HEK293 (cell line): ENCODE measurements around the gene KAT5.

Experiments
- CTCF ChIA-PET: fragments of 350-600 bp; formaldehyde crosslinking; extraction: SDS; loops from one replicate; lab custom pipeline; 2021; ENCODE audit warnings: antibody characterized with exemption; lab: Yijun Ruan, JAX
- POLR2A ChIA-PET: fragments of 300-600 bp; formaldehyde crosslinking; extraction: SDS; loops from one replicate; lab custom pipeline; 2020; ENCODE audit warnings: antibody characterized with exemption, inconsistent platforms; lab: Yijun Ruan, JAX
- H3K27ac ChIP-seq: fragments of 200-500 bp; sonication (Bioruptor generic); 2 replicates; pipeline ENCODE4 v1.5.1; 2014; ENCODE audit warnings: low read depth, low read length, control low read depth, inconsistent platforms; ENCODE audit errors: extremely low read depth
- H3K36me3 ChIP-seq, 2 experiments: fragments of 200-500 bp in 1 of 2; sonication (Bioruptor generic) in 1 of 2; 1 replicate in 1 of 2; 2 replicates in 1 of 2; pipeline ENCODE4 v1.5.1; 2014 to 2017; ENCODE audit warnings: inconsistent platforms in 2 of 2, low read length in 2 of 2; ENCODE audit not compliant: control insufficient read depth in 2 of 2, insufficient read depth in 1 of 2
- H3K4me1 ChIP-seq: fragments of 200-500 bp; sonication (Bioruptor generic); 2 replicates; pipeline ENCODE4 v1.5.1; 2014; ENCODE audit warnings: mild to moderate bottlenecking, low read length, inconsistent platforms; ENCODE audit not compliant: control insufficient read depth, insufficient read depth
- H3K4me3 ChIP-seq: 2 replicates; pipeline ENCODE4 v1.5.1; 2011; ENCODE audit warnings: low read depth, mild to moderate bottlenecking, control low read depth, low read length, moderate library complexity
- H3K9me3 ChIP-seq: fragments of 200-500 bp; sonication (Bioruptor generic); 2 replicates; pipeline ENCODE4 v1.5.1; 2014; ENCODE audit warnings: low read depth, low read length, inconsistent platforms; ENCODE audit not compliant: control insufficient read depth, insufficient read depth
- AEBP2 ChIP-seq: fragments of 450-650 bp; formaldehyde crosslinking; IDR thresholded peaks from 2 replicates; pipeline ENCODE4 v1.5.1; 2016; ENCODE audit warnings: missing biosample characterization, missing genetic modification characterization, borderline replicate concordance
- BCL6B ChIP-seq: fragments of 450-650 bp; formaldehyde crosslinking; IDR thresholded peaks from 2 replicates; pipeline ENCODE4 v1.5.1; 2017; ENCODE audit warnings: missing biosample characterization, missing genetic modification characterization
- GLI4 ChIP-seq: fragments of 450-650 bp; formaldehyde crosslinking; IDR thresholded peaks from 2 replicates; pipeline ENCODE4 v1.5.1; 2016; ENCODE audit warnings: missing biosample characterization, missing genetic modification characterization
- GLIS1 ChIP-seq: fragments of 450-650 bp; formaldehyde crosslinking; IDR thresholded peaks from 2 replicates; pipeline ENCODE4 v1.5.1; 2016; ENCODE audit warnings: missing biosample characterization, missing genetic modification characterization
- KLF1 ChIP-seq: fragments of 450-650 bp; formaldehyde crosslinking; IDR thresholded peaks from 2 replicates; pipeline ENCODE4 v1.5.1; 2016; ENCODE audit warnings: missing biosample characterization, missing genetic modification characterization
- KLF10 ChIP-seq: fragments of 450-650 bp; IDR thresholded peaks from 2 replicates; pipeline ENCODE4 v1.5.1; 2018; ENCODE audit warnings: missing biosample characterization, mild to moderate bottlenecking, missing genetic modification characterization
- PRDM10 ChIP-seq: fragments of 450-650 bp; formaldehyde crosslinking; IDR thresholded peaks from 2 replicates; pipeline ENCODE4 v1.5.1; 2016; ENCODE audit warnings: missing biosample characterization, missing genetic modification characterization
- PRDM6 ChIP-seq: fragments of 450-650 bp; formaldehyde crosslinking; IDR thresholded peaks from 2 replicates; pipeline ENCODE4 v1.5.1; 2017; ENCODE audit warnings: missing biosample characterization, missing genetic modification characterization
- SP7 ChIP-seq: fragments of 450-650 bp; formaldehyde crosslinking; IDR thresholded peaks from 2 replicates; pipeline ENCODE4 v1.5.1; 2016; ENCODE audit warnings: missing biosample characterization, missing genetic modification characterization
- ZBTB20 ChIP-seq: fragments of 450-650 bp; formaldehyde crosslinking; IDR thresholded peaks from 2 replicates; pipeline ENCODE4 v1.5.1; 2016; ENCODE audit warnings: missing biosample characterization, missing genetic modification characterization
- ZBTB6 ChIP-seq: fragments of 450-650 bp; formaldehyde crosslinking; IDR thresholded peaks from 2 replicates; pipeline ENCODE4 v1.5.1; 2017; ENCODE audit warnings: missing biosample characterization, missing genetic modification characterization
- ZFHX2 ChIP-seq: fragments of 450-650 bp; formaldehyde crosslinking; conservative IDR thresholded peaks from 2 replicates; pipeline ENCODE4 v1.5.1; 2016; ENCODE audit warnings: missing biosample characterization, missing genetic modification characterization
- ZFP3 ChIP-seq: fragments of 450-650 bp; formaldehyde crosslinking; IDR thresholded peaks from 2 replicates; pipeline ENCODE4 v1.5.1; 2016; ENCODE audit warnings: low read depth, missing biosample characterization, missing genetic modification characterization
- ZNF132 ChIP-seq: fragments of 450-650 bp; formaldehyde crosslinking; IDR thresholded peaks from 2 replicates; pipeline ENCODE4 v1.5.1; 2017; ENCODE audit warnings: missing biosample characterization, missing genetic modification characterization, borderline replicate concordance
- ZNF140 ChIP-seq: fragments of 450-650 bp; formaldehyde crosslinking; IDR thresholded peaks from 2 replicates; pipeline ENCODE4 v1.5.1; 2016; ENCODE audit warnings: missing biosample characterization, missing genetic modification characterization
- ZNF366 ChIP-seq: fragments of 450-650 bp; formaldehyde crosslinking; conservative IDR thresholded peaks from 2 replicates; pipeline ENCODE4 v1.5.1; 2016; ENCODE audit warnings: missing biosample characterization, missing genetic modification characterization
- ZNF513 ChIP-seq: fragments of 450-650 bp; IDR thresholded peaks from 2 replicates; pipeline ENCODE4 v1.5.1; 2018; ENCODE audit warnings: missing biosample characterization, missing genetic modification characterization
- ZNF596 ChIP-seq: fragments of 450-650 bp; IDR thresholded peaks from 2 replicates; pipeline ENCODE4 v1.5.0; 2018; ENCODE audit warnings: missing biosample characterization, mild to moderate bottlenecking, missing genetic modification characterization, moderate library complexity
- ZNF623 ChIP-seq: fragments of 450-650 bp; formaldehyde crosslinking; IDR thresholded peaks from 2 replicates; pipeline ENCODE4 v1.5.1; 2016; ENCODE audit warnings: missing biosample characterization, missing genetic modification characterization
- ZNF777 ChIP-seq: fragments of 450-650 bp; formaldehyde crosslinking; IDR thresholded peaks from 2 replicates; pipeline ENCODE4 v1.5.1; 2017; ENCODE audit warnings: missing biosample characterization, missing genetic modification characterization, borderline replicate concordance
- ZSCAN23 ChIP-seq: fragments of 450-650 bp; formaldehyde crosslinking; IDR thresholded peaks from 2 replicates; pipeline ENCODE4 v1.5.1; 2016; ENCODE audit warnings: missing biosample characterization, missing genetic modification characterization

The KAT5 gene

GRCh38 chr11:65695459-65696241 is 16.4 kb upstream of the KAT5 start:
- Histone ChIP-seq H3K9me3 (no peaks in the 10 kb centered on the region), H3K4me3 (no peak overlapping the region), H3K27ac (no peak overlapping the region), H3K36me3 (no peaks in the 10 kb centered on the region), H3K4me1 (no peaks in the 10 kb centered on the region)
- ChIA-PET CTCF (interaction anchor here (0.5 to 3.9 kb wide), 3 partner anchors 10 to 420 kb away, joined by 3 to 34 read pairs (median 3); no protein-coding TSS in a partner anchor), POLR2A (interaction anchor here (0.7 kb wide), 1 partner anchor 57 kb away, joined by 3 read pairs; no protein-coding TSS in a partner anchor)
- TF ChIP-seq ZBTB20 (tag by site-specific recombination) (0 out of 2 replicates have a peak, but pooled peaks have one; percentile 19), AEBP2 (tag by site-specific recombination) (no peak), GLI4 (tag by site-specific recombination) (no peak), KLF1 (tag by site-specific recombination) (0 out of 2 replicates have a peak, but pooled peaks have one; percentile 14), SP7 (tag by site-specific recombination) (peak; percentile 76), PRDM10 (tag by site-specific recombination) (peak; percentile 75), BCL6B (tag by site-specific recombination) (no peak), ZSCAN23 (tag by site-specific recombination) (no peak), ZNF366 (no peak), ZFHX2 (peak; percentile 30; the same call in 1 of the 2 replicates), ZNF777 (tag by site-specific recombination) (no peak), ZFP3 (tag by site-specific recombination) (no peak), ZBTB6 (tag by site-specific recombination) (no peak)

- ChIA-PET POLR2A (interaction anchor here (0.5 to 0.8 kb wide), 3 partner anchors 17 to 23 kb away, joined by 3 to 6 read pairs (median 5); partner anchors contain the start of gene RNASEH2C), CTCF (interaction anchor here (0.6 to 3.9 kb wide), 2 partner anchors 8 to 59 kb away, joined by 4 to 34 read pairs; partner anchors contain the start of gene SIPA1)
- H3K9me3 ChIP-seq = no peaks in the 10 kb centered on the region
- no peak overlapping the region for H3K4me3 ChIP-seq
- no peaks in the 10 kb centered on the region for H3K4me1 ChIP-seq
- no peak overlapping the region for H3K27ac ChIP-seq
- H3K36me3 ChIP-seq = no peaks in the 10 kb centered on the region
- TF ChIP-seq PRDM6 (no peak), ZNF513 (tag by site-specific recombination) (no peak), ZNF140 (tag by site-specific recombination) (no peak), ZNF132 (tag by site-specific recombination) (no peak), ZNF596 (tag by site-specific recombination) (no peak), GLIS1 (no peak), KLF10 (no peak), ZNF623 (tag by site-specific recombination) (no peak)
These were observed 15.1 kb upstream of the KAT5 start for GRCh38 chr11:65696802-65697552.
